HL-60 (cell line): ENCODE measurements around the gene ARHGAP26.
A peak's percentile ranks its signal among the peaks of the same experiment; 100 is the strongest.

Source experiments
- DNase-seq, 2 experiments: peaks; one replicate each; pipeline ENCODE4 v3.0.0-alpha.2; 2010 to 2020; ENCODE audit warnings: low read depth in 1 of 2, low spot score in 1 of 2
- H3K27ac ChIP-seq: fragments of 250-450 bp; sonication (Bioruptor Pico); replicated peaks from 2 replicates; pipeline ENCODE4 v1.5.1; 2020; ENCODE audit warnings: mild to moderate bottlenecking, moderate library complexity
- H3K27me3 ChIP-seq: fragments of 250-450 bp; sonication (Bioruptor Pico); 2 replicates; pipeline ENCODE4 v1.5.1; 2021; ENCODE audit warnings: mild to moderate bottlenecking, moderate library complexity; ENCODE audit not compliant: insufficient read depth, poor library complexity, severe bottlenecking
- H3K4me3 ChIP-seq: replicated peaks from 2 replicates; pipeline ENCODE4 v1.5.1; 2011; ENCODE audit warnings: mild to moderate bottlenecking, control low read depth, low read length; ENCODE audit not compliant: insufficient read depth
- CTCF ChIP-seq: IDR thresholded peaks from one replicate; pipeline ENCODE4 v1.5.1; 2011; ENCODE audit warnings: low read length, control low read depth, inconsistent platforms; ENCODE audit not compliant: insufficient read depth
- GABPA ChIP-seq: IDR thresholded peaks from 2 replicates; pipeline ENCODE4 v1.6.1; 2012; ENCODE audit warnings: low read depth
- POLR2AphosphoS5 ChIP-seq: IDR thresholded peaks from 2 replicates; pipeline ENCODE4 v1.6.1; 2012; ENCODE audit warnings: low read depth
- SPI1 ChIP-seq: IDR thresholded peaks from 2 replicates; pipeline ENCODE4 v1.6.1; 2012; ENCODE audit warnings: low read depth, mild to moderate bottlenecking, borderline replicate concordance
- TF ChIP-seq, protein P1 (sequence below): IDR thresholded peaks from 2 replicates; pipeline ENCODE4 v1.6.1; 2012; ENCODE audit warnings: low read depth; ENCODE audit not compliant: insufficient replicate concordance

ARHGAP26 gene

GRCh38 chr5:142807372-142807911 lies 37.3 kb downstream of the ARHGAP26 start:
- Histone ChIP-seq H3K27ac (peak overlapping the region; percentile 55), H3K4me3 (no peak overlapping the region), H3K27me3 (no peaks in the 10 kb centered on the region)
- DNase-seq = peak; percentile 43 to 56
- TF ChIP-seq, protein P1, sequence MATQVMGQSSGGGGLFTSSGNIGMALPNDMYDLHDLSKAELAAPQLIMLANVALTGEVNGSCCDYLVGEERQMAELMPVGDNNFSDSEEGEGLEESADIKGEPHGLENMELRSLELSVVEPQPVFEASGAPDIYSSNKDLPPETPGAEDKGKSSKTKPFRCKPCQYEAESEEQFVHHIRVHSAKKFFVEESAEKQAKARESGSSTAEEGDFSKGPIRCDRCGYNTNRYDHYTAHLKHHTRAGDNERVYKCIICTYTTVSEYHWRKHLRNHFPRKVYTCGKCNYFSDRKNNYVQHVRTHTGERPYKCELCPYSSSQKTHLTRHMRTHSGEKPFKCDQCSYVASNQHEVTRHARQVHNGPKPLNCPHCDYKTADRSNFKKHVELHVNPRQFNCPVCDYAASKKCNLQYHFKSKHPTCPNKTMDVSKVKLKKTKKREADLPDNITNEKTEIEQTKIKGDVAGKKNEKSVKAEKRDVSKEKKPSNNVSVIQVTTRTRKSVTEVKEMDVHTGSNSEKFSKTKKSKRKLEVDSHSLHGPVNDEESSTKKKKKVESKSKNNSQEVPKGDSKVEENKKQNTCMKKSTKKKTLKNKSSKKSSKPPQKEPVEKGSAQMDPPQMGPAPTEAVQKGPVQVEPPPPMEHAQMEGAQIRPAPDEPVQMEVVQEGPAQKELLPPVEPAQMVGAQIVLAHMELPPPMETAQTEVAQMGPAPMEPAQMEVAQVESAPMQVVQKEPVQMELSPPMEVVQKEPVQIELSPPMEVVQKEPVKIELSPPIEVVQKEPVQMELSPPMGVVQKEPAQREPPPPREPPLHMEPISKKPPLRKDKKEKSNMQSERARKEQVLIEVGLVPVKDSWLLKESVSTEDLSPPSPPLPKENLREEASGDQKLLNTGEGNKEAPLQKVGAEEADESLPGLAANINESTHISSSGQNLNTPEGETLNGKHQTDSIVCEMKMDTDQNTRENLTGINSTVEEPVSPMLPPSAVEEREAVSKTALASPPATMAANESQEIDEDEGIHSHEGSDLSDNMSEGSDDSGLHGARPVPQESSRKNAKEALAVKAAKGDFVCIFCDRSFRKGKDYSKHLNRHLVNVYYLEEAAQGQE = no peak
- peak; percentile 84 for TF ChIP-seq SPI1

DNA sequence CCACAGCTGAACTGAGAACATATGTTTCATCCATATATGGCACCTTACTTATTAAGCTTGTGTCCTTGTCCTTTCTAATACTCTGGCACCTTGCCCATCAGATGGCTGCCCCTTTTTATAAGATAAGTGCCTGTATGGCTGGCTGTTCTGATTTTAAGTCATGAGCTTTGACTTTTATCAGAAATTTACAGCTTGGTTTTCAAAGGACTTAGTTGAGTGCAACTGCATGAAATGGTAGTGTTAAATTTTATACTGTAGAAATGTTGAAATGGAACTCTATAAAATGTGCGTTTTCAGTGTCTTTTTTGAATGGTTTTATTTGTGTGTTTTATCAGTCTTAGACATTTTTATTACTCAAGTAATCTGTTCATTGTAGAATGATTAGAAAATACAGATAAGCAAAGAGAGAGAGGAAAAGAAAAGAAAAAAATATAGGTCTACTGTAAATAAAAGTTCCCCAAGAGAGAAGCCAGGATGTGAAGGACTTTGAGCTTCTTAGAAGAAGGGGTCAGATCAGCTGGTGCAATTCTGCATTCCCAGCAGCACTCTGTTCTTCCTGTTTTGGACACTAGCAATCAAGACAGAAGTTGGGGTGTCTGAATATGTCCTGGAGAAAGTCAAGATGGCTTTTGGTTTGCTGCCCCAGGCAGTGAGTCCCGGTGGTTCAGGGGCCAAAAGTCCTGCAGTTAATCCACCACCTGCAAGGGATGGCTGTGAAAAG lies 38.9 kb downstream of the ARHGAP26 start:
- DNase-seq = peak in 1 of 2 experiments; percentile 60
- no peaks in the 10 kb centered on the region for H3K27me3 ChIP-seq
- TF ChIP-seq CTCF (no peak), SPI1 (no peak; the same call in 1 of the 2 replicates), POLR2AphosphoS5 (no peak), GABPA (no peak)
- TF ChIP-seq, protein P1 = no peak
- H3K4me3 ChIP-seq = no peak overlapping the region
- peak overlapping the region; percentile 40 for H3K27ac ChIP-seq

GRCh38 chr5:142810081-142810480 lies 39.9 kb downstream of the ARHGAP26 start:
- TF ChIP-seq, protein P1 = no peak
- TF ChIP-seq SPI1 (no peak), GABPA (no peak), POLR2AphosphoS5 (no peak), CTCF (no peak)
- DNase-seq = no peak
- Histone ChIP-seq H3K27ac (peak overlapping the region; percentile 40), H3K27me3 (no peaks in the 10 kb centered on the region), H3K4me3 (no peak overlapping the region)
